Islet of Langerhans (tissue), 1 donor: Measurements from ENCODE around the gene PHF8.

ENCODE experiments used
- FAIRE-seq: peaks from one replicate; lab custom pipeline; 2011; peaks lifted over from hg19 to GRCh38; lab: Jason Lieb, UNC

The PHF8 gene

DNA sequence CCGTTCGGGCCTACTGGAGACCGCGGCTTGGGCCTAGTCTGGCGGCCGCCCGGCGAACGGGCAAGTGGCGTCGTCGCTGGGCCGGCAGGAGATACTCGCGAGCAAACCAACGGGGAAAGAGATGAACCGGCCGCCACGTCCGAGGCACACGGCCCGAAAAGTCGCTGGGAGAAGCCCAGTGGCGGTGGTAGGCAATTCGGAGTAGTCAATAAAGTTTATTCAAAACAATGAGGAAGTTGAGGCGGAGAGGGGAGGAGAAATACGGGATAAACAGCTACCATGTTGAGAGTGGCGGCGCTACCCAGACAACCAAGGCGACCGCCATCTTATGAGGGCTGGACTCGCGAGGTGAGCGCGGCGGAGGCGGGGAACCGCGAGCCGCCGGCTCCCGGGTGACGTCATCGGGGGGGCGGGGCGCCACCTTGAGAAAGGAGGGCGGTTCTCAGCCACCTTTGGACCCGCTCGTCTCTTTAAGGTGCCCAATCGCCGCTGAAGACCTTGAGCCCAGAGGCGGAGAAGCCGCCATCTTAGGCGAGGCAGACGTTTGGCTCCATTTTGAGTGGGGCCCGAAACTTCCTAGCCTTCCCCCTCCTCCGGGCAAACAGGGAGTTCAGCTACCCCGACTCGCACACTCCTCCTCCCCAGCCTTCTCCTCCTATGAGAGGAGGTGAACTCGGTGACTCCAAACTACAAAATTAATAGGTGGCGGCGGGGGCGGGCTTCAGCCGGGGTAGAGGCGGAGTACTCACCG is at the start of gene PHF8:
Gene PHF8 (minus strand): TSS at position 348 of the 751 bp plus-strand sequence. CDS start 1,745 bp downstream, outside the sequence.
- FAIRE-seq, result peak; percentile 77

DNA sequence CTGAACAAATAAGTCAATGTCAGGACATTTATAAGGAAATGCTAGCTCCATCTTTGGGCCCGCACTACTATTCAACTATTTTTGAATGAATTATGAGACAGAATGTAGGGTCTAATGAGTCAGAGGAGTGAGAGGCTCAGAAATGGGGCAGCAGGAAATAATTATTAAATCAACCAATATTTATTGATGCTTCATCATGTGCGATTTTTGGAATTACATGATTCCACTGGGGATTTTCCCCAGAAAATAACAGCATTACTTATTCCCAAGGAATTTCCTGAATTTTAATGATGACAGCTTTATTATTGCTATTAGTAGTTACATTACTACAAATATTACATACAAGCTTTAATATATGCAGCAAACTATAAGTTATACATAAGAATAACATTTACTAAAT is 49.3 kb upstream of the PHF8 start:
- FAIRE-seq, result no peak

DNA sequence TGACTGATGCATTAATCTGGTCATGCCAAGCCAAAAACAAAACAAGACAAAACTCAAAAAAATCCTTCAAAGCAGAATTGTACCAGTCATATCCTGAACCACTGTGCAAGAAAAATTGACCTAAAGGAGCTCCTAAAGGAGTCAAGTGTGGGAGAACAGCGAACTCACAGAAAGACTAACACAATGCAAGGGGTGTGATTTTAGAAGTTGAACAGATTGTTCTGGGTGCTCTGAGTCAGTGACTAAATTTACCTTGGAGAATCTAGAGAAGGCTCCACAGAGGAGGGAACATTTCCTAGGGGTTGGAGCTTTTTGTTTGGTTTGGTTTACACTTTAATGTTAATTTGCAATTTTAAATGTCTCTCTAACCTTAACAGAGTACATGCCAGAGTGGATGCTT is 48.9 kb upstream of the PHF8 start:
- peak; percentile 62 for FAIRE-seq

DNA sequence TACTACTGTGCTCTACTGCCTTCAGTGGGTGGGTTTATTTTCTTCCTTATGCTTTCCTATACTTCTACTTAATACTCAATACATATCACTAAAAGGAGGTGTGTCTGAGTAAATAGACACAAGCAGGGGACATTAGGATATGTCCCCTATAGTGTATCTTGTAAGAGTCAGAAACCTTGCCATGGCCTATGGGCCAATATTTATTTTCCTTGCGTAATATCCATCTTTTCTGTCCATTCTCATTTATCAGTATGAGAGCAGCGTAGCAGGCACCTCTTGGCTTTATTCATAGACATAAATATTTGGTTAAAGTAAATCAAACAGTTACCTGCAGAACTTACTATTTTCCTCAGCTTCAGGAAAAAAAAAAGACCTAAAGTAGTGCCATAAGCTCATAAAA is 46.6 kb upstream of the PHF8 start:
- FAIRE-seq, result no peak

DNA sequence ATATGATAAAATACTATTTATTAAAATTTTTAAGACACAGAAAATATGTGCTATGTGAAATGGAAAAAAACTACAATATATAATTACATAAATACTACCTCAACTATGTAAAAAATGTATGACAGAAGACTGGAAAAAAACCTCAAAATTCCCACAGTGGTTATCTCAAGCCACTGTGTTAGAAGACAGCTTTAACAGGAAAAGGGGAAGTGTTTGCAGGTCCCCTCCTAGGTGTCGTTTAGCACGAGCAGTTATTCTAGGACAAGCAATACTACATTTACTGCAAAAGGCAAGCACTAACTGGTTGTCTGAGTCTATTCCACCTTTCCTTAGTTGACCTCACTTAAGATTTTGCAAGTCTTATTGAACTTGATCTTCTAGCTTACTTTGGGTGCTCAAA is 44.9 kb upstream of the PHF8 start:
- FAIRE-seq, result no peak

DNA sequence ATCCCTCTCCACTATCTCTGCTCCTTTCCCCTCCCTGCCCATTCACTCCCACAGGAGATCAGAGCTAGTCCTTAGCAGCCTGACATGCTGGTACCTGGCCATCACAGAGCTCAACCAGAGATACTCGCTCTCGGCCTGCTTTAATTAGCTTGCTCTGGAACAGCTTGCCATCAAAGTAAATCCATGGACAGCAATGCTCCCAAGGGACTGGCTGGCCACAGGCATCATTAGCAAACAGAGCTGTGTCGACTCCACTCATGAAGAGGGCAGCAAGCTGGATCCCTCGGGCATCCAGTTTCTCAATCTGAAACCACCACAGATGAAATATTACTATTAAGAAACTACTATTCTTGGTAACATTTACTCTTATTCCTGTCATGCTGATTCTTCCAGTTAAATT is 43.4 kb upstream of the PHF8 start:
- FAIRE-seq, result no peak

DNA sequence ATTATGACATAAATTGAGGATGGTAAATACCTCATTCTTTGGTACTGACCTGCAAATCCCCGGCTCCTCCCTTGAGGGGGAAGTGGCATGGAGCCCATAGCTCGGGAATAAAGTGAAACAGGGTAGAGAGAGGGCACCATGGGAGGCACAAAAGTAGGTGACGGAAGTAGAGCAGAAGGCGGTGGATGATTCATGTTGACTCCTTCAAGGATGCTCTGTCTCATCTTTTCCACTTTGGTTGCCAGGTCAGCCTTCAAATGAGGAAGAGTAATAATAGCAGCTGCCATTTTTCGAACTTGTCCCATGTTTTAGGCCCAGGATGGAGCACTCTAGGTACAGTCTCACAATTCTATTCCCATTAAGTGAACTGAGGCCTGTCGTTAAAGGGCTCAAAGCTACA is 41.4 kb upstream of the PHF8 start:
- FAIRE-seq, result no peak

DNA sequence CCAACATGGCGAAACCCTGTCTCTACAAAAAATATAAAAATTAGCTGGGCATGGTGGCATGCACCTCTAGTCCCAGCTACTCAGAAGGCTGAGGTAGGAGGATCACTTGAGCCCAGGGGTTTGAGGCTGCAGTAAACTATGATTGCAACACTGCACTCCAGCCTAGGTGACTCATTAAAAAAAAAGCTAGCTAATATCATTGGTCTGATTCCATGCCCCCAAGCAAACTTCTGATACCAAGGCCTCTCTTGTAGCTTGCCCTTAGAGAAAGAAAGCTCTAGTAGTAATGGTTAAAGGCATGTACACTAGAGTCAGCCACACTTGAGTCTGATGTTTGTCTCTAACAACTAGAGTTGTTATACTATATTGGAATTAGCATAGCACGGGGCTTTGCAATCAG is 32.6 kb upstream of the PHF8 start:
- FAIRE-seq, result no peak

DNA sequence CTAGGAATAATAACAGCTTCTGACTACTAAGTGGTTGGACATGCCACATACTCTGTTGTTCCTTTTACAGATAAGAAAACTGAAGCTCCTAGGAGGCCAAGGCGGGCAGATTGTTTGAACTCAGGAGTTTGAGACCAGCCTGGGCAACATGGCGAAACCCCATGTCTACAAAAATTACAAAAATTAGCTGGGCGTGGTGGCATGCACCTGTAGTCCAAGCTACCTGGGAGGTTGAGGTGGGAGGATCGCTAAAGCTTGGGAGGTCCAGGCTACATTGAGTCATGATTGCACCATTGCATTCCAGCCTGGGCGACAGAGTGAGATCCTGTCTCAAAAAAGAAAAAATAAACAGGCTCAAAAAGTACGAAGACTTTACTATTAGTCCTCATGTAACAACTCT is 30.6 kb upstream of the PHF8 start:
- no peak for FAIRE-seq

DNA sequence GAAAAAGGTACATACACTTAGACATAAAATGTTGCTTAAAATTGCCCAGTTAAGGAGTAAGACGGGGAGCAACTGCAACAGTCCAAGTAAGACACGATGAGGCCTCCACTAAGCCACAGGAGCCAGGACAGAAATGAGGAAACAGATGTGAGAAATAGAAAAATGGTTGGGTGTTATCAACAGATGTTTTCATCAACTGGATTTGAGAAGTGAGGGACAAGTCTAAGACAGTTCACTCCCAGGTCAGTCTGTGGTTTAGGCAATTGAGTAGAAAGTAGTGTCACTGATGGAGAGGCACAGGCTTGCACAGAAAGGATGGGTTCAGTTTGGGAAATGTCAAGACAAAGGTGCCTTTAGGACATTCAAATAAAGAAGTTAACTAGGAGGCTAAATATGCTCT is 23.5 kb upstream of the PHF8 start:
- no peak for FAIRE-seq

DNA sequence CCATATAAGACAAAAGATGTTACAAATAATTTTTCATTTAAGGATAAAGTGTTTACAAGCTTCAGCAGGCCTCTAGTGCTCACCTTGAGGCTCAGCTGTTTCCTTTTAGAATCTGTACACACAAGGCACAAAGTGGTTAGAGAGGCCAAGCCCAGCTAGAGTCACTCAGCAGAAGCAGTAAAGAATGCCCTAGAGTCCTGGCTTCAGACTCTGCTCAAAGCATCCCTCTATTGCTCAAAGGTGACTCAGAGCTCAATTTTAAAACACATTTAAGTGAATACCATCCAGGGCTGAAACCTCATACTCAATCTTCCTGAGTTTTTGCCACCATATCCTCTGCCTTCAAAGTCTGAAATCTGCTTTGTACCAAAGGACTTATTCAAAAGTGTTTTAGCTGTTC is 22.6 kb upstream of the PHF8 start:
- FAIRE-seq, result no peak

DNA sequence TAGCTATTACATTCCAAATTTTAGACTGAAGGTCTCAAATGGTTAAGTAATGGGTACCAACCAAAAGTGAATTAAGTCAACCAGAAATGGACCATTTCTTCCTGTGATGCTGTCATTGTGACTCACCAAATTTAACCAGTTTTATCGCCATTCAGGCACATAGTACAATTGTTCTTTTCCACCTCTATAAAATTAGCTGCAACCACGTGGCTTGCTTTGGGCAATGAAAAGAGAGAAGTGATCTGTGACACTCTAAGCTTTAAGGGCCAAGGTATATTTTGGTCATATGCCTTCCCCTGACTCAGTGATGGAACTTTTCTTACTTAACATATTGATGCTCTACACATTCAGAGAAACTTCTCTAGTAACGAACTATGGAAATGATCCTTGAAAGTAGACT is 20.3 kb upstream of the PHF8 start:
- FAIRE-seq, result no peak

DNA sequence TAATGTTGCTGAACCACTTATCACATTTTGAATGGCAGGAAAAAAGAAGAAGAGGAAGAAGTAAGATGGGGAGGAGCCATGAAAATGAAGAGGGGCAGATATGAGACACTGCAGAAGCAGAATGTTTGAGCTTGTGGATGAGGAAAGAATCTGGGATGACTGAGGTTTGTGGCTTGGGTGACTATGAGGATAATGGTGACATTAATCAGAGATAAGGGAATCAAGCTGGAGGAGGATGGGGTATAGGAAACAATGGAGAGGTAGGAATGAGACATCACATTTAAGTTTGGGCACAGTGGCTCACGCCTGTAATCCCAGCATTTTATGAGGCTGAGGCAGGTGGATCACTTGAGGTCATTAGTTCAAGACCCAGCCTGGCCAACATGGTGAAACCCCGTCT is 19.1 kb upstream of the PHF8 start:
- FAIRE-seq, result no peak

DNA sequence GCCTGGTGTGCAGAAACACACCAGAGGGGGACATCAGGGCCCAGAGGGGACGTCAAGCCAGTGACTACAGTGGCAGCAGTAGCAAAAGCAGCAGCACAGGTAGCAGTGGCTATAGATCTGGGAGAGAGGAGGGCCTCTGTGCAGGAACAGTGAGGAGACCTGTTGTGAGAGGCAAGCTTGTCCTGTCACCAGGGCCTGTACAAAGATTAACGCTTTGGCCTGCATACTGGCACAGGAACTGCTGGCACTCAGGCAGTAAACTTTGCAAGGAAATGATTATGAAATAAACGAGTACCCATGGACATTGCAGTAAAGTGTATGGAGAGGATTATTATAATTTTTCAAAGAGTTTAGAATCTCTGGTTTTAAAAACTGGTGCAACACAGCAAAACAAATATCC is 5.5 kb upstream of the PHF8 start:
- no peak for FAIRE-seq

DNA sequence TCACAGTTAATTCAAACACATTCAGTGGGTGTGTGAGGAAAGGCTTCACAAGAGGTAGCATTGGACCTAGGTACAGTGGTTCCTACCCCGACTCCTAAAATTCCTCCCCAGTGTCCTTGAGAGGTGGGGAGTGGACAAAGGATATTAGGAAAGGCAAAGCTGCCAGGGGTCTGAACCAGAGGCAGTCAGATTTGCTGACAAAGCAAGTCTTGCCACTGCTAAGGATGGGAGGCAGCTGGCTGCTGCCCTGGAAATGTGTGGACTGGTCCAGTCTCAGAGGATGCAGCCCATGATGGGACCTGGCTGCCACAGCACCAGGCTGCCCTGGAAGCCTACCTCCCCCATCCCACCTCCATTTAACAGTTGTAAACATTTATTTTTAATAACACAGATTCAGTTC is 4.1 kb upstream of the PHF8 start:
- no peak for FAIRE-seq

DNA sequence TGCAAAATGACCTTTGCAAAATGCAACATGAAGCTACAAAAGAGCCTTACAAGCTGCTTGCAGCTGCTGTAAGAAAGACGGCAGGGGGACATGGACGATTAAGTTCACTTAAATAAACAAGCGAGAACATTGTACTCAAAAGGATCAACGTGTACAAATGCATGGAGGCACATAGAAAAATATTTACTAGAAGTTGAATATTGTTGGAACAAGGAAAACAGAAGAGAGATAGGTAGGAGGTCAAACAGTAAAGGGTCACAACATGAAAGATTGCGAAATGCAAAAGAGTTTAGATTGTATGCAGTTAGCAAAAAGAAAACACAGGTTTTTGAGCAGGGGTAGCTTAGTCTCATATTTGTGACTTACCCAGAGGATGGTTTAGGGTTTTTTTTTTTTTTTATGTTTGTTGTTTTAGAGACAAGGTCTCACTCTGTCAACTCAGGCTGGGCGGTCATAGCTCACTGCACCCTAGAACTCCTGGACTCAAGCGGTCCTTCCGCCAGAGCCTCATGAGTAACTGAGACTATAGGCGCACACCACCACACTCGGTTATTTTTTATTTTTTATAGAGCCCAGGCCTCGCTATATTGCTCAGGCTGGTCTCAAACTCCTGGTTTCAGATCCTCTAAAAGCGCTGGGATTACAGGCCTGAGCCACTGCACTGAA is 1.4 kb upstream of the PHF8 start:
- no peak for FAIRE-seq

DNA sequence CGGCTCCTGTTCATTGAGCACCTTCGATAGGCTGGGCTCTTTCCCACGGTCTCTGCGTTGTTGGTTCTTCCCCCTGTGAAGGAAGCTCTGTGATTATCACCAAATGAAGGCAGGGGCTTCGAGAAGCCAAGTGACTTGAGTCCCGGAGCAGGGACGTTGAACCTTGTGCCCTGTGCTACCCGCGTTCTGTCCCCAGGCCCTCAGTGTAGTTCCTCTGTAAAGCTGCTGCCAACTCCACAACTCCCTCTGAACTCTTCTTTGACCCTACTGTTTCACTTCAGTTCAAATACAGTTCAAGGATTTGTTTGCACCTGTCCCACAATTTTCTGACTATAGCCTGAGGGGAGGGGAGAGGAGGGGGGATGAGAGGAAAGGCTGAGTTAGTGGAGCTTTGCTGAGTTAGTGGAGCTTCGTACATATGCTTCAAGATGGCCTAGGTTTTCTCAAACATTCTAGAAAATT is 635 bp upstream of the PHF8 start:
- no peak for FAIRE-seq

DNA sequence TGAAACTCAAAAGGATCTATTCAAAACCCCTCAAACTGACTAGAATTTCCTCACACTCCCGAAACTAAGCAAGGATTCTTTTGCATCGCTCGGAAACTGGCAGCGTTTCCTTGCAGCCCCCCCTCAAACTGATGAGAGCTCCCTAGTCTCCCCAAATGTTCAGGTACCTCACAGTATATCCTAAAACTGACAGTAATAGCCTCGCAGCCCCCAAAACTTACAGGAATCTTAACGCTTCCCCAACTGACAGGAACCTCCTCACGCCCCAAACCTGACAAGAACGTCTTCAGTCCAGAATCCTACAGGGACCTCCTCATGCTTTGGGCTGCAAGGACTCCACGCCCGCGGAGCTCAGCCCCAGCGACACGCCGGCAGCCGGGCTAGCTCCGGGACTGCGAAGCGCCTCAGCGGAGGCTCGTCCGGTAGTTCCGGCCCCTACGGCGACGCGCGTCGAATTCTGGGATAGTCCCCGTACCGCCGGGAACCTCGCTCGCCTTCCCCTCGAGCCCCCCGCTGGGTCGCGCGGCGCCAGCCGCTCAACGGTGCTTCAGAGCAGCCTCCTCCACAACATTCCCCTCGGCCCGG is 640 bp downstream of the PHF8 start:
- no peak for FAIRE-seq

DNA sequence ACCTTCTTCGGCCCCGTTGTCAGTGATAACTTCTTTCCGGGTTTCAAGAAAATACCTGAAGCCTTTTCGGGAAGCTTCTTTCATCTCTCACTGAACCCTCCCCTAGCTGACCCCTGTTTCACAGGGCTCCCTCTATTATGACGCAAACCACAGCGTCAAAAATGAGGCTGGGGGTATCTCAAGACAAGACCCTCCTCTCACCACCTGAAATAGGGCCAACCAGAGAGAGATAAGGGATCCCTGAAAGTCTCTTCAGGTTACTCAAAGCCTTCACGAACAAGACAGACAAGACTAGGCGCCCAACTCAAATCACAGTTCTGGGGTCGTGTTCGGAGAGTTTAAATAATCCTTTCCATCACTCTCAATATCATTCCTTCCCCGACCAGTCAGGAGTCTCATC is 1.2 kb downstream of the PHF8 start:
- FAIRE-seq, result no peak

DNA sequence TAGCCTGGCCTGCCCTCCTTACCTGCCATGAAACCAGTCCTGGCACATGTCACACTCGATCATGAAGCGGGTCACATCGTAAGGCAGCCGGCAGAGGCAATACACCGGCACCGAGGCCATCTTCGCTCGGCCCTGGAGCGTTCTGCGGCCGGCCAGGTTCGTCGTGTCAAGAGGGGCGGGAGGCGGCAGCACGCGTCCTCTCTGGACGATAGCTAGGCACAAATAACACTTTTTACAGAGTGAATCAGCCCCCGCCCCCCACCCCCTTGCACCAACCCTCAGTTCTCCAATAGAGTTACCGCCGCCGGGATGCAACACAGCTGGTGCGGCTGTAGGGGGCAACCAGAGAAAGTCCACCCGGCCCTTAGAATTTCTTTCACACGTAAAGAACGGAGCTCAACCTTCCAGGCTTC is 1.7 kb downstream of the PHF8 start:
- no peak for FAIRE-seq

DNA sequence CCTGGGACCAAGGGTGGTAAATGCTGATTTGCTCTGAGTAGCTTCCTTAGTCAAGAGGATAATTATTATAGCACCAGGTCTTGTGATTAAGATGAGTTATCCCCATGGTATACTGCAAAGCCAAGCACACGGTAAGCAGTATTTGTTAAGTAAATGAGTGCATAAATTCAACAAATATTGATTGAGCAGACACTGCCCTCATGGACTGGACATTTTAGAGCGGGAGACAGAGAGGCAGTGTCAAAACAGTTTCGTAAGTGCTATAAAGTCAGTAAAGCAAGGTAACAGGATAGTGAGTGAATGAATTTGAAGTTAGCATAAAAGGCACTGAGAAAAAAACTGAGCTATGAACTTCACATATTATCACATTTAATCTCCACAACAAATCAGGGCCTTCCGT is 13.9 kb downstream of the PHF8 start:
- peak; percentile 33 for FAIRE-seq

DNA sequence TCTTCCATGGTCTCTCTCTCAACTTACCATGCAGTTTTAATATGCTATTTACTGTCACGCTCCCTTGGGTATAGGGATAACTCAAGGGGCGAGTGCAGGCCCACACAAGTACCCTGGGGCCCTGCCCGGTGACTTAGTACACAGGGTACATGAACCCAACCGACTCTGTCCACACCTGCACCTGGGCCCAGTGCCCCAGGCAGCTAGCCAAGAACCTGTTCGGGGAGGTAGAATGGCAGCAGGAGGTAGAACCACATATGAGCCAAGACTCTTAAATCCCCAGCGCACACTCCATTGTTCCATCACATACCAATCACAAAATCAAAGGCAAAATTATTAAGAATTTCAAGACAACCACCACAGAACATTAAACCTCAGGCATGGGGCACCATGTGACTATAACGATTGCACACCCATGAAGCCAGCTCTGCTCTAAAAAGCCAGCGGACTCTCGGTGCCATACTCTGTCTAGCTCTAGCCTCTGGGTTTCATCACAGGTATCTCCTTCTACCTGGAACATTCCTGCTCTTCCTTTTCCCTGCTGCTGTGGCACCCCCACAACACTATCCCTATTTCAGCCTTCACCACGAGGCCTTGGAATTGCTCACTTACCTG is 14.6 kb downstream of the PHF8 start:
- FAIRE-seq, result no peak

DNA sequence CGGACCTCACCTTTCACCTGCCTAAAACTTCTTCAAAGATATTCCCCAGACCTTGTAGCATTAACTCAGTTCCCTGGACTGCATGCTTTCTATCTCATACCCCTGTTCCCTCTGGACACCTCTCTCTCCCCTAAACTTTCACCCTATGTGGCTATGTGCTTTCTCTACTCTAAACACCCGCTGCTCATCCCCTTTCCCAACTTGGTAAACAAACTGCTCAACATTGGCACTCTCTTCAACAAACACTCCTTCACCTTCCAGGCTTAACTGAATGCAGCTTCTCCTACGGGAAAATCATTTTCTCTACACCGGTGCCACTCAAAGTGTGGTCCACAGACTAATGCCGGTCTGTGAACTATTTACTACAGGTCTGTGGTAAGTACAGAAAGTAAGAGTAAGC is 19.9 kb downstream of the PHF8 start:
- FAIRE-seq, result no peak
